Left colon (tissue), 2 donors: ENCODE measurements around the gene BCCIP. TPM values are rescaled to one million over a fixed set of nuclear protein-coding genes. Genes with fewer than 3 reads are reported as not detected.

Experiments used
- ATAC-seq: fragments of 200-7000 bp; cut with Tn5 transposase; one replicate; pipeline ENCODE4 v1.9.1; 2020; ENCODE audit warnings: mild to moderate bottlenecking, moderate library complexity
- DNase-seq, 2 donors: peaks; one replicate each; pipeline ENCODE4 v3.0.0-alpha.2; 2020
- intact Hi-C, 2 donors: fragments of 100-400 bp; cut with DNase I in 1 of 2; cut with micrococcal nuclease in 1 of 2; formaldehyde crosslinking; loops; one replicate each; pipeline versions ENCODE4 v1.11.2 to v1.14.0; 2022; cut with DNase I, micrococcal nuclease
- long read RNA-seq: library from polyadenylated mRNA; unstranded; transcript quantifications from one replicate; pipeline ENCODE4 v2.0.0, GENCODE V29; 2021
- total RNA-seq, 2 donors: library from RNA; stranded (reverse); fragmentation: NEBNext Ultra II Directional; extraction: Animal tissue kit (Norgen Biotek cat#: 25700); gene quantifications; one replicate each; pipeline ENCODE4 v1.2.1, GENCODE V29; 2021
- donor health status: DM: no; HTN: no; CAD: no.
- donor health status: DM: yes; HTN: yes; CAD: no.

Gene BCCIP
- 10 to 100 TPM; 31.4 to 34.4 TPM for total RNA-seq
- long read RNA-seq, transcript BCCIP-201 (7 exons, 1,236 nt) = major isoform, 29 of 61 reads
- long read RNA-seq, transcript BCCIP-203 (8 exons, 1,433 nt) = minor isoform, 16 of 61 reads
- long read RNA-seq, transcript BCCIP-202 (7 exons, 2,337 nt) = minor isoform, 10 of 61 reads
- long read RNA-seq, partial matches to known transcripts = 1 of 61 reads
- long read RNA-seq, other reads (novel, unspliced or antisense) = 5 of 61 reads

GRCh38 chr10:125822878-125823662 is at the start of gene BCCIP, which contains the start of gene UROS:
TSS of gene BCCIP (plus strand) at chr10:125823546. CDS start at chr10:125823558, 12 bp downstream.
TSS of gene UROS (minus strand) at chr10:125823258. CDS start at chr10:125816499, 6,759 bp downstream.
- DNase-seq = peak; percentile 90 to 94
- intact Hi-C loops = no loop called here
- peak; percentile 91 for ATAC-seq

- intact Hi-C loops = no loop called here
- ATAC-seq (no peak), DNase-seq (no peak)
Observed at GRCh38 chr10:125773687-125774543, 49.4 kb upstream of the BCCIP start.

- ATAC-seq (no peak), DNase-seq (no peak)
- intact Hi-C loops = no loop called here
Observed at GRCh38 chr10:125774581-125775191, 48.7 kb upstream of the BCCIP start.

- intact Hi-C loops = no loop called here
- no peak for DNase-seq
Observed at GRCh38 chr10:125775491-125776106, 47.7 kb upstream of the BCCIP start, which contains the start of gene MMP21. TSS of gene MMP21 (minus strand) at chr10:125775821. CDS start at chr10:125775821, 0 bp downstream.

GRCh38 chr10:125777806-125778205 is 45.5 kb upstream of the BCCIP start:
- DNase-seq (no peak), ATAC-seq (no peak)
- intact Hi-C loops = no loop called here

More at GRCh38 chr10:125775491-125776106, 47.7 kb upstream of the BCCIP start, which contains the start of gene MMP21:
- ATAC-seq = no peak

- DNase-seq (no peak), ATAC-seq (no peak)
- intact Hi-C loops = no loop called here
Observed at GRCh38 chr10:125778556-125778955, 44.8 kb upstream of the BCCIP start.

- DNase-seq (no peak), ATAC-seq (no peak)
Observed at GRCh38 chr10:125779403-125780327, 43.7 kb upstream of the BCCIP start.

GRCh38 chr10:125781374-125781773 is 42.0 kb upstream of the BCCIP start:
- DNase-seq = no peak
- intact Hi-C loops = no loop called here
- no peak for ATAC-seq

More at GRCh38 chr10:125779403-125780327, 43.7 kb upstream of the BCCIP start:
- intact Hi-C loops = no loop called here

- ATAC-seq (no peak), DNase-seq (no peak)
- intact Hi-C loops = no loop called here
Observed at GRCh38 chr10:125782054-125782453, 41.3 kb upstream of the BCCIP start.

- ATAC-seq (no peak), DNase-seq (no peak)
- intact Hi-C loops = no loop called here
Observed at GRCh38 chr10:125782616-125783015, 40.7 kb upstream of the BCCIP start.

- ATAC-seq = no peak
- no peak for DNase-seq
- intact Hi-C loops = no loop called here
Observed at GRCh38 chr10:125783408-125783807, 39.9 kb upstream of the BCCIP start.

GRCh38 chr10:125783957-125784356 is 39.4 kb upstream of the BCCIP start:
- no peak for ATAC-seq

GRCh38 chr10:125785791-125786190 is 37.6 kb upstream of the BCCIP start:
- intact Hi-C loops = no loop called here
- no peak for ATAC-seq
- DNase-seq = no peak

More at GRCh38 chr10:125783957-125784356, 39.4 kb upstream of the BCCIP start:
- intact Hi-C loops = no loop called here
- no peak for DNase-seq

- DNase-seq (no peak), ATAC-seq (no peak)
- intact Hi-C loops = no loop called here
Observed at GRCh38 chr10:125788156-125789034, 35.0 kb upstream of the BCCIP start.

- no peak for DNase-seq
- intact Hi-C loops = no loop called here
- no peak for ATAC-seq
Observed at GRCh38 chr10:125792342-125793300, 30.7 kb upstream of the BCCIP start.
